Testis (tissue), 2 donors: ENCODE results near the gene EHD4.

ENCODE experiments used
- CTCF ChIP-seq, 3 experiments: fragments of 450-650 bp in 2 of 3; fragments of 200-600 bp in 1 of 3; sonication (generic) in 1 of 3; IDR thresholded peaks; one replicate each; pipeline ENCODE4 v1.5.1; 2016 to 2019; ENCODE audit warnings: antibody characterized with exemption in 3 of 3, mild to moderate bottlenecking in 2 of 3, moderate library complexity in 1 of 3
- POLR2A ChIP-seq: fragments of 450-650 bp; IDR thresholded peaks from one replicate; pipeline ENCODE4 v1.6.1; 2017; ENCODE audit warnings: antibody characterized with exemption, mild to moderate bottlenecking, moderate library complexity

DNA sequence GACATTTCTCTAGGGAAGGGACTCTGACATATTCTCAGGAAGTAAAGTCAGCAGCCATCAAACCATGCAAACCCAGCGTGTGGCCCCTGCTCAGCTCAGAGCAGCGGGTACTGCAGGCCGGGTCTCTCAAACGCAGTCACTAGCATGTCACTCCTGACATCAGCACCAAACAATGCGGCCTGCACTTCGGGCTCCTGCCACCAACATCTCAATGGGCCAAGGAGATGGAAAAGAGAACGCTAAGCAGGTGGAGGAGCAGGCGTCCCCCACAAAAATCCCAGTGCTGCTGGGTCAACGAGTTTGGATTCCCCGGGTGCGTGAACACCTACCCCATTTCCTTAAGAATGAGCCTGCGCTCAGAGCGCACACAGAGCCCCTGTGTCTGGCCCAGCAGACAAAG lies 68.6 kb downstream of the EHD4 start:
- TF ChIP-seq CTCF (IDR thresholded peaks at IDR 0.05) (no peak), POLR2A (no peak)
